HCEC 1CT (cell line): ENCODE measurements around the gene CERS6.

Experiments
- DNase-seq: peaks from one replicate; pipeline ENCODE4 v3.0.0-alpha.2; 2017

Gene CERS6

GRCh38 chr2:168814046-168814445 is 358.0 kb downstream of the CERS6 start:
- DNase-seq = no peak

- DNase-seq = no peak
These were observed 359.2 kb downstream of the CERS6 start for GRCh38 chr2:168814939-168815907.

- DNase-seq = peak; percentile 86
These were observed 360.3 kb downstream of the CERS6 start for GRCh38 chr2:168816369-168816768.

DNA sequence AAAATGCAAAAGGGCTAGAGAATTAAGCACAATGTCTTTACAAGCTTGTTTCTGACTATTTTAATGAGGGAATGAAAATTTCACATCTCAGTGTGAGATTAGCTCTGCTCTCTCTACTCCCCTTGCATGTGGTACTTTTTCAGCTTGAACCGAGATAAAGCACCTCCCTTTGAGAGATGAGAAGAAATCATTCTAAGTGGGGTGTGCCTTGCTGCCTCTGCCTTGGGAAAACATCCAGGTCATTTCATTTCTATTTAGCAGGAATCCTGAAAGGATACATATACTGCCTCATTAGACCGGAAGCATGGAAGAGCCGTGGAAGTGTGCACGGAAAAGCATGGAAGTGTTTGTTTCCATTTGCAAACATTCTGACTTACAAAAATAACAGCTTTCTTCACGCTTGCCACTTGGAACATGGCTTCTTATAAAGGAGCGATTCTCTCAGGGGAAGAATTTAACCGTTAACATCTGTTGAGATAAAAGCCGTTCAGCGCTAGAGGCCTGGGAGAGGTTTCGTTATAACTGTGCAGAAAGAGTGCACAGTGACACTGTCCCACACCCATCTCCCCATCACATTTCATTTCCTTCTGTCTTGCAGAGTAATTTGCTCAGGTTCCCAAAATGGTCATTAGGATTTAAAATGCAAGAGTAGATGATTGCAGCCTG is 363.1 kb downstream of the CERS6 start:
- no peak for DNase-seq

- no peak for DNase-seq
These were observed 363.9 kb downstream of the CERS6 start for GRCh38 chr2:168819829-168820489.

DNA sequence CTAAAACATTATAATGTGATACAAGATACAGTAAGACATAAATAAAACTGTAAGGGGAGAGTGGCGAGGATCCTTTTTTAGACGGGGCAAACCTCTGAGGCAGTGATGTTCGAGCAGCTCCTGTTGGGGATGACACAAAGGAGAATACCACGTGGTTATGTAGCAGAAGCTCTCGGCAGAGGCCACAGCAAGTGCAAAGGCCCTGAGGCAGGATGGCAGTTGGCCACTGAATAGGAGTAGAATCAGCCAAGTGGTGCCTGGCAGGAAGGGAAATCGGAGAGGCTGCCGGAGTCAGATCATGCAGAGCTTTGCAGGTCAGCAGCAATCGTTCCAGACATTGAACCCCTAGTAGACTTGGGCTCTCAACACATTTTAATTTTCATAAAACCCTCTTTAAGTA is 365.5 kb downstream of the CERS6 start:
- DNase-seq = no peak

DNA sequence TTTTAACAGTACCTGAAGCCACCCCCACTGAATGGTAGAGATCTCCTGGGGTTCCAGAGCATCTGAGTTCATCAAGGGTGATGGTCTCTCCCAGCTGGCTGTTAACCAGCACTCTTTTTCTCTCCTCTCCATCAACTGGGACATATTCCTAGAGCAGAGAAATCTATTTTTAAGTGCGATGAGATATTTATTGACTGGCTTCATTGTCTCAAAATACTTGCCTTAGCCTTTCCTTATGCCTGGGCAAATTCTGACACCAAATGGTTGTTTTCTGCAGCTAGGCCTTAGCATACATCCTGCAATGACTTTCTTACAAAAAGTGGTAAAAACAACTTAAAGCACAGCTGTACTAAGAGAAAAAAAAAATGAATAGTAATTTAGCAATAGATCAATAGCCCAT is 365.9 kb downstream of the CERS6 start:
- no peak for DNase-seq
